KBM-7 (cell line): ENCODE results near the gene CALM3.
"Not testable (repeated sequence)": the region's sequence is repeated elsewhere in the genome, so short reads cannot be mapped to it uniquely, and the experiment has no call there.

ENCODE experiments used
- DNase-seq: peaks from one replicate; pipeline ENCODE4 v3.0.0-alpha.2; 2015
- in situ Hi-C: fragments of 300-500 bp; cut with MboI; formaldehyde crosslinking; loops from 2 replicates; pipeline ENCODE4 v1.14.3; 2020; ENCODE audit warnings: low sequenced_read_pairs, low pct_unique_long_range_greater_than_20kb, mixed read lengths

CALM3 gene

DNA sequence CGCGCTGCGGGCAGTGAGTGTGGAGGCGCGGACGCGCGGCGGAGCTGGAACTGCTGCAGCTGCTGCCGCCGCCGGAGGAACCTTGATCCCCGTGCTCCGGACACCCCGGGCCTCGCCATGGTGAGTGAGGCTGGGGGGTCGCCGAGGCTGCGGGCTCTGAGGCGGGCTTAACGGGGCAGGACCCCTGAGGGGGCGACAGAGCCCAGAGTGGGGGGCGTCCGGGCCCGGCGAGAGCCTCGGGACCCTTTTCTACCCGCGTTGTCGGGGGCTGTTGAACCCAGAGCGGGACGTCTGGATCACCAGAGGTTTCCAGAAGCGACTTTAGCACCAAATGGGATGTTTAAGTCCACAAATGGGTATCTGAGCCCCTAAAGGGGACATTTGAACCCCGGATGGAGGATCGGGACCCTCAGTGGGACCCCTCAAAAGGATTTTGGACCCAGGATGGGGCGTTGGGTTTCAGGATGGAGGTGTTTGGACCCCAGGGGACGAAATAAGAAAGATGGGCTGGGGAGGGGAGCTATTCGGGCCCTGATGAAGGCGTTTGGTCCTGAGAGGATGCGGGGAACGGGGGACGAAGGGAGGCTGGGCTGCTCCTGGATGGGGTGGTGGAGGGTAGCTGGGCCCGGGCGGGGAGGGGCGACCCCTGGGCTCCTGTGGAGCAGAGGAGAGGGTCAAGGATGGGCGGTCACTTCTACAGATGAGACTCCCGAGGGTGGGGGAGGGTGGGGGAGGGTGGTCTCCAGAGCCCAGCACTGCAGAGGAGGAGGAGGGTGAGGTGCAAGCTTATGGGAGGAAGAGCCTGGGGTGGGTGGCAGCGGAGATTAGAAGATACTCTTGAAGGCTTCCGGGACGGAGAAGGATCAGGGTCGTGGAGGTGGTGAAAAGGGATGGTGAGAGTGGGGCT is at the start of gene CALM3:
Gene CALM3 (plus strand): TSS at position 13 of the 907 bp plus-strand sequence. CDS start 105 bp downstream, at position 118.
- DNase-seq: no peak
- in situ Hi-C loops: no loop called here

DNA sequence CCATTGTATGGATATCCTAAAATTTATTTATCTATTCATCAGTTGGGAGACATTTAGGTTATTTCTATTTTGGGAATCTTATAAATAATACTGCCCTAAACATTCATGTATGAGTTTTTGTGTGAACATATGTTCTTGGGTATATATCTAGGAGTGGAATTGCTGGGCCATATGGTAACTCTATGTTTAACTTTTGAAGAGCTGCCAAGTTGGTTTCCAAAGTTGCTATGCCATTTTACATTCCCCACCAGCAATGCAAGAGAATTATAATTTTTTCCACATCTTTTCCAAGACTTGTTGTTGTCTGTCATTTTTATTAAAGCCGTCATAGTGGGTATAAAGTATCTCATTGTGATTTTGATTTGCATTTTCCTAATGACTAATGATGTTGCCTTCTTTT is 48.2 kb upstream of the CALM3 start:
- in situ Hi-C loops: no loop called here
- DNase-seq: no peak

- DNase-seq: no peak
Observed at GRCh38 chr19:46554161-46554560, 47.0 kb upstream of the CALM3 start.

GRCh38 chr19:46555628-46556280 is 45.4 kb upstream of the CALM3 start:
- in situ Hi-C loops: no loop called here
- DNase-seq: no peak

More at GRCh38 chr19:46554161-46554560, 47.0 kb upstream of the CALM3 start:
- in situ Hi-C loops: no loop called here

GRCh38 chr19:46556471-46556870 is 44.7 kb upstream of the CALM3 start:
- in situ Hi-C loops, DNase-seq: not testable (repeated sequence)

- in situ Hi-C loops: no loop called here
- DNase-seq: no peak
Observed at GRCh38 chr19:46559203-46559602, 41.9 kb upstream of the CALM3 start.

GRCh38 chr19:46559675-46560074 is 41.5 kb upstream of the CALM3 start:
- DNase-seq, in situ Hi-C loops: not testable (repeated sequence)

GRCh38 chr19:46564701-46565100 is 36.4 kb upstream of the CALM3 start:
- no peak for DNase-seq
- in situ Hi-C loops: no loop called here

- DNase-seq: peak; percentile 85
- in situ Hi-C loops: no loop called here
Observed at GRCh38 chr19:46571495-46571894, 29.6 kb upstream of the CALM3 start.

DNA sequence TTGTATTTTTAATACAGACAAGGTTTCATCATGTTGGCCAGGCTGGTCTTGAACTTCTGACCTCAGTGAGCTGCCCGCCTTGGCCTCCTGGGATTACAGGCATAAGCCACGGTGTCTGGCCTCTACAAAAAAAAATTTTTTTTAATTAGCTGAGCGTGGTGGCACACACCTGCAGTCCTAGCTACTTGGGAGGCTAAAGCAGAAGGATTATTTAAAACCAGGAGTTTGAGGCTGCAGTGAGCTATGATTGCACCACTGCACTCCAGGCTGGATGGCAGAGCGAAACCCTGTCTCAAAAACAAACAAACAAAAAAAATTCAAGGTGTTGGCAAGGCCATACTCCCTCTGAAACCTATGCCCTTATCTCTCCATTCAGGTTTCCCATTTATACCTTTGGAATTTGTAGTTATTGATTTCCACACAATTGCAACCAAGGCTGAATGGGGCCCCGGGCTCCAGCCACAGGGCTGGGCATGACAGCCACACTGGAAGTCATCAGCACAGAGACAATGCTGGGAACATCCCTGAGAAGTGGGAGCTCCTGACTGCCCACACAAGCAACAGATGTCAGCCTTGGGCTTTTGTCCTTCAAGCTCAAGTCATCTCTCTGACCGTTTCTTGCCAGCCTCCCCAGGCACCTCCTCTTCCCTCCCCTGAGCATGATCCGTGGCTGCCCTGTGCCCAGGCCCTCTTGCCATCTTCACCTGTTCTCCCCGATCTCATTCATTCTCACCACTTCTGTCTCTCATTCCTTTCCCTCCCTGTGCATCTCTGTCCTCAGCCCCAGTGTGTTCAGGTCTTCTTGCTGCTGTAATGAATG is 27.2 kb upstream of the CALM3 start:
- in situ Hi-C loops: no loop called here
- no peak for DNase-seq

GRCh38 chr19:46574533-46574932 is 26.6 kb upstream of the CALM3 start:
- in situ Hi-C loops: no loop called here
- DNase-seq: peak; percentile 67

- DNase-seq: no peak
Observed at GRCh38 chr19:46578450-46578849, 22.7 kb upstream of the CALM3 start.

DNA sequence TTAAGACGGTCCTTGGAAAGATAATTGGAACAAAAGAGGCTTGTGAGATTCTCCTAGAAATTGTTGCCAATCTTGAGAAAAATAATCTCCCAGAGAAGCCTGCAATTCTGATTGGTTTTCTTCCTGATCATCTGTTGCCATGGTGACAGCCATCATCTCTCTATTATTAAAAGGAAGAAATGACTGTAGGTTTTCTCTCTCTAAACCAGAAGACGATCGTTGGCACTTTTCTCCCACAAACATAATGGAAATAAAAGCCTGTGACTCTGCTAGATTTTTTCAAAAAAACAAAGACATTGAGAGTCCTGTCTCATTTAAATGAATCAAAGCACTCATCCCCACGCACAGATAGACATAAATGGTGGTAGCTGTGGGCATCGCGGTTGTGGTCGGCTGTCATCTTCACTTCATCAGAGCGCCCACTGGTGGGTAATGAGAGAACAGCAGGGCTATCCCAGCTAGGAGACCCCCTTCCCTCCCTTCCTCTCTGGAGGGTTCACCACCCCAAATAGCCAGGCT is 21.7 kb upstream of the CALM3 start:
- in situ Hi-C loops: no loop called here
- DNase-seq: peak; percentile 36

More at GRCh38 chr19:46578450-46578849, 22.7 kb upstream of the CALM3 start:
- in situ Hi-C loops: no loop called here

DNA sequence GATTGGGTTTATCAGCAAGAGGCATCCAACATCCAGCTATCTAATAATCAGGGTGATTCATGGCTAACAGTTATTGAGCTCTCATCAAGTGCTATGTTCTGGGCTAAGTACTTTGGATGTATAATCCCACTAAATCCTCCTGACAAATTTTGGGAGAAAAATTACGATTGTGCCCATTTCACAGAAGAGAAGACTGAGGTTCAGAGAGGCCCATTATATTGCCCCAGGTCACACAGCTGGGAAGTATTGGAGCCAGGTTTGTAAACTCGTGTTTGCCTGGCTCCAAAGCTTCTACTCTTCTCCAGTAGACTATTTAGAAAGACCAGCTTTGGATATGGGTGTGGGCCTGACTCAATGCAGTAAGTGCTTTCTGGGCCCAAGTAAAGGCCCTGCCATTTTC is 20.9 kb upstream of the CALM3 start:
- in situ Hi-C loops: no loop called here
- DNase-seq: no peak

GRCh38 chr19:46585539-46585938 is 15.6 kb upstream of the CALM3 start:
- no peak for DNase-seq
- in situ Hi-C loops: no loop called here

DNA sequence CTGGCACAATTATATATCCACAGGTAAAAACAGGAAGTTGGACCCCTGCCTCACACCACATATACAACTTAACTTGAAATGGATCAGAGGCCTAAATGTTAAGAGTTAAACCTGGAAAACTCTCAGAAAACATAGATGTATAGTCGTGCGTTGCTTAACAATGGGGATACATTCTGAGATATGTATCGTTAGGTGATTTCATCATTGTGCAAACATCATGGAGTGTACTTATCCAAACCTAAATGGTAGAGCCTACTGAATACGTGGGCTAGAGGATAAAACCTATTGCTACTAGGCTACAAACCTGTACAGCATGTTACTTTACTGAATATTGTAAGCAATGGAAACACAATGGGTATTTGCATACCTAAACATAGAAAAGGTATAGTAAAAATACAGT is 14.8 kb upstream of the CALM3 start:
- DNase-seq: no peak
- in situ Hi-C loops: no loop called here

DNA sequence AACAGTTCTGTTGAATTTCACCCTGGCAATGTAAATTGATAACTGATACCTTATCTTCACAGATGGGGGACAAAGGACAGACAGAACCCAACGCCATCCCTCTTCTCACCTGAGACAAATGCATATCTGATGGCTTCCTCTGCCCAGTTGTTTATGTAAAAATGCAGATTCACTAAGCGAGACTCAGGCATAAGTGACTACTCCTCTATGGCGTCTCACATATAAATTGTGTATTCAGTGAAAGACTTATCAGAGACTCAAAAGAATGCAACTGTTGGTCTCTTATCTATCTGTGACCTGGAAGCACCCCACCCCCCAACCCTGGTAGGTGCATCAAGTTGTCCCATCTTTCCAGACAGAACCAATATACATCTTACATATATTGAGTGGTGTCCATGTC is 13.3 kb upstream of the CALM3 start:
- in situ Hi-C loops: no loop called here
- DNase-seq: no peak

DNA sequence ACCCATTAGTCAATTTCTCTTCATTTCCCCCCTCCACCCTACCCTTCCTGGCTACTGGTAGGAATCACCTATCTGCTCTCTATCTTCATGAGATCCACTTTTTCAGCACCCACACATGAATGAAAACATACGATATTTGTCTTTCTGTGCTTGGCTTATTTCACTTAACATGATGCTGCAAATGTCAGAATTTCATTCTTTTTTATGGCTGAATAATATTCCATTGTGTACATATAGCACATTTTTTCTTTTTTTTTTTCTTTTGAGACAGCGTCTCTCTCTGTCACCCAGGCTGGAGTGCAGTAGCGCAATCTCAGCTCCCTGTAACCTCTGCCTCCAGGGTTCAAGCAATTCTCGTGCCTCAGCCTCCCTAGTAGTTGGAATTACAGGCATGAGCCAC is 9.9 kb upstream of the CALM3 start:
- no peak for DNase-seq
- in situ Hi-C loops: no loop called here

DNA sequence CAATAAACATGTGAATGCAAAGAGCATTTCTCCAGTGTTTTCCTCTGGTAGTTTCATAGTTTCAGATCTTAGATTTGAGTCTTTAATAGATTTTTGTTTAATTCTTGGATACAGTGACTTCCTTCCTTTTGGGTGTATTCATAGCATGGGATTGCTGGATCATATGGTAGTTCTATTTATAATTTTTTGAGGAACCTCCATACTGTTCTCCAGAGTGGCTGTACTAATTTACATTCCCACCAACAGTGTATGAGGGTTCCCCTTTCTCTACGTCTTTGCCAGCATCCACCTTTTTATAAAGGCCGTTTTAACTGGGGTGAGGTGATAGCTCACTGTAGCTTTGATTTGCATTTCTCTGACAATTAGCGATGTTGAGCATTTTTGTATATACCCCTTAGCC is 9.3 kb upstream of the CALM3 start:
- in situ Hi-C loops: no loop called here
- DNase-seq: no peak
